Heart left ventricle (tissue), 13 donors: ENCODE measurements around the gene SMIM5.
"Not testable (repeated sequence)": the region's sequence is repeated elsewhere in the genome, so short reads cannot be mapped to it uniquely, and the experiment has no call there.

ENCODE experiments used
- POLR2A ChIP-seq, 2 donors: fragments of 450-650 bp; IDR thresholded peaks; one replicate each; pipeline ENCODE4 v1.6.1; 2017; ENCODE audit warnings: antibody characterized with exemption in 2 of 2, mild to moderate bottlenecking in 2 of 2, moderate library complexity in 2 of 2
- TF ChIP-seq, protein P1 (sequence below), 12 donors: fragments of 200-600 bp; sonication (generic) in 4 of 12; IDR thresholded peaks; one replicate each; pipeline versions ENCODE4 v1.5.0 to v1.8.0; 2018 to 2022; ENCODE audit warnings: antibody characterized with exemption in 12 of 12, mild to moderate bottlenecking in 5 of 12
- donor health status: ischemic (EF 13 %, LVEDD 7.1; RV severe dilation, severe dysfunction).
- donor health status: DM: no; HTN: yes; CAD: no.
- donor health status: DM: no; HTN: no; CAD: no.
- donor health status: ischemic (EF 25% LVEDD 6.9; RV normal size, moderate dysfunction).
- donor health status: ischemic (EF 25% LVEDD 5.7; RV mildly dilated, moderate dysfunction).
- donor health status: ischemic (EF 35%, LVEDD 5.7; RV mildly dilated, moderate dysfunction).
- donor health status: nonischemic (EF 11% LVEDD 7.7; RV severe dilation, severe dysfunction).
- donor health status: DM: yes; HTN: yes; CAD: no.
- donor health status: PGD.
- donor health status: ischemic (EF 29% LVEDD 5.4; RV normal size, mild dysfunction).
- donor health status: nonischemic (EF 23%, LVEDD 6.1; RV moderate dilation, normal function).

DNA sequence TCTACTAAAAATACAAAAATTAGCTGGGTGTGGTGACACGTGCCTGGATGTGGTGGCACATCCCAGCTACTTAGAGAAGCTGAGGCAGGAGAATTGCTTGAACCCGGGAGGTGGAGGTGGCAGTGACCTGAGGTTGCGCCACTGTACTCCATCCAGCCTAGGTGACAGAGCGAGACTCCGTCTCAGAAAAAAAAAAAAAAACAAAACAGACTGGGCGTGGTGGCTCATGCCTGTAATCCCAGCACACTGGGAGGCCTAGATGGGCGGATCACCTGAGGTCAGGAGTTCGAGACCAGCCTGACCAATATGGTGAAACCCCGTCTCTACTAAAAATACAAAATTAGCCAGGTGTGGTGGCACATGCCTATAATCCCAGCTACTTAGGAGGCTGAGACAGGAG, 39.8 kb upstream of the SMIM5 start:
- TF ChIP-seq, protein P1, sequence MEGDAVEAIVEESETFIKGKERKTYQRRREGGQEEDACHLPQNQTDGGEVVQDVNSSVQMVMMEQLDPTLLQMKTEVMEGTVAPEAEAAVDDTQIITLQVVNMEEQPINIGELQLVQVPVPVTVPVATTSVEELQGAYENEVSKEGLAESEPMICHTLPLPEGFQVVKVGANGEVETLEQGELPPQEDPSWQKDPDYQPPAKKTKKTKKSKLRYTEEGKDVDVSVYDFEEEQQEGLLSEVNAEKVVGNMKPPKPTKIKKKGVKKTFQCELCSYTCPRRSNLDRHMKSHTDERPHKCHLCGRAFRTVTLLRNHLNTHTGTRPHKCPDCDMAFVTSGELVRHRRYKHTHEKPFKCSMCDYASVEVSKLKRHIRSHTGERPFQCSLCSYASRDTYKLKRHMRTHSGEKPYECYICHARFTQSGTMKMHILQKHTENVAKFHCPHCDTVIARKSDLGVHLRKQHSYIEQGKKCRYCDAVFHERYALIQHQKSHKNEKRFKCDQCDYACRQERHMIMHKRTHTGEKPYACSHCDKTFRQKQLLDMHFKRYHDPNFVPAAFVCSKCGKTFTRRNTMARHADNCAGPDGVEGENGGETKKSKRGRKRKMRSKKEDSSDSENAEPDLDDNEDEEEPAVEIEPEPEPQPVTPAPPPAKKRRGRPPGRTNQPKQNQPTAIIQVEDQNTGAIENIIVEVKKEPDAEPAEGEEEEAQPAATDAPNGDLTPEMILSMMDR (IDR thresholded peaks at IDR 0.05) = not testable (repeated sequence)
- not testable (repeated sequence) for TF ChIP-seq POLR2A (IDR thresholded peaks at IDR 0.05)
